ENCODE measurements around the gene CDK5.

- TF ChIP-seq POLR2A (IDR thresholded peaks at IDR 0.05) (no peak), POLR2AphosphoS5 (IDR thresholded peaks at IDR 0.05) (no peak)
- TF ChIP-seq, protein P1, sequence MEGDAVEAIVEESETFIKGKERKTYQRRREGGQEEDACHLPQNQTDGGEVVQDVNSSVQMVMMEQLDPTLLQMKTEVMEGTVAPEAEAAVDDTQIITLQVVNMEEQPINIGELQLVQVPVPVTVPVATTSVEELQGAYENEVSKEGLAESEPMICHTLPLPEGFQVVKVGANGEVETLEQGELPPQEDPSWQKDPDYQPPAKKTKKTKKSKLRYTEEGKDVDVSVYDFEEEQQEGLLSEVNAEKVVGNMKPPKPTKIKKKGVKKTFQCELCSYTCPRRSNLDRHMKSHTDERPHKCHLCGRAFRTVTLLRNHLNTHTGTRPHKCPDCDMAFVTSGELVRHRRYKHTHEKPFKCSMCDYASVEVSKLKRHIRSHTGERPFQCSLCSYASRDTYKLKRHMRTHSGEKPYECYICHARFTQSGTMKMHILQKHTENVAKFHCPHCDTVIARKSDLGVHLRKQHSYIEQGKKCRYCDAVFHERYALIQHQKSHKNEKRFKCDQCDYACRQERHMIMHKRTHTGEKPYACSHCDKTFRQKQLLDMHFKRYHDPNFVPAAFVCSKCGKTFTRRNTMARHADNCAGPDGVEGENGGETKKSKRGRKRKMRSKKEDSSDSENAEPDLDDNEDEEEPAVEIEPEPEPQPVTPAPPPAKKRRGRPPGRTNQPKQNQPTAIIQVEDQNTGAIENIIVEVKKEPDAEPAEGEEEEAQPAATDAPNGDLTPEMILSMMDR (IDR thresholded peaks at IDR 0.05), result no peak
Observed at GRCh38 chr7:151099486-151100211, 42.0 kb upstream of the CDK5 start.

All from breast epithelium (tissue), 3 donors.